ENCODE results near the gene MMP15.
"Not testable (repeated sequence)": the region's sequence is repeated elsewhere in the genome, so short reads cannot be mapped to it uniquely, and the experiment has no call there.

Gene MMP15

DNA sequence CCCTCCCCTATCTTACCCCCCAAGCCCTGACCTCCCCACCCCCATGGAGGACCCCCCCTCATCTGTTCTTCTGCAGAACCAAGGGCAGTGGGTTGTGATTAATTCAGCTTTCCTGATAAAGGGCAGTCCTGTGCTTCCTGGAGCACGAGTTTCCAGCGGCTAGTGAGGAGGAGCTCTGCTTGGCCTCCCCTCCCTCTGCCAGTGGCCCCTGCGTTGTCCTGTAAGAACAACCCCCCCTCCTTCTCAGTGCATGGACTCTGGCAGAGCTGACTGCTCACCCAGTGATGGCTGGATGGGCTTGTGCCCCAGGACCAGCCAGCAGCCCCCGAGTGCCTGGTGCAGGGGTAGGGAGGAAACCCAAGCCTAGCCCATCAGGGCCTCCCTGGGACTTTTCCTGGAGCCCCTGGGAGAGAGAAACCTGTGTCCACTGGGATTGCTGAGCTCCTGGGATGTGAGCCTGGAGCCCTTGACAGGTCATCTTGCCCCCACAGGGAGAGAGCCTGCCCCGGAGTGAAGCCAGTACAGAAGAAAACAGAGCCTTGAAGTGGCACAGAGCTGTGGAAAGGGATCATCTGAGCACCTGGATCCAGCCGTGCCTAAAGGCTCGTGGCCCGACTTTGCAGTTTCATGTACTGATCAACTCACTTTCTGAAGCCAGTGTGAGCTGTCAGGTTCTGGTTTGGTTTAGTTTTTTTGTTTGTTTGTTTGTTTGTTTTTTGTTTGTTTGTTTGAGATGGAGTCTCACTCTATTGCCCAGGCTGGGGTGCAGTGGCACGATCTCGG is 26.5 kb downstream of the MMP15 start:
- no peak for DNase-seq

DNA sequence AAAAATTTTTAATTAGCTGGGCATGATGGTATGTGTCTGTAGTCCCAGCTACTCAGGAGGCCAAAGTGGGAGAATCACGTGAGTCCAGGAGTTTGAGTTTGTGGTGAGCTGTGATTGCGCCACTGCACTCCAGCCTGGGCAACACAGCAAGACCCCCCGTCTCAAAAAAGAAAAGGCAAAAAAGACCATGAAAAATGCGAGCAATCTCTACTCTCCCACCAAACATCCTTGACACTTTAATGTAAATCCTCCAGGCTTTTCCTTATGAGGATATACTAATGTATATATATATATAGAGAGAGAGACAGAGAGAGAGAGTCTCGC is 28.1 kb downstream of the MMP15 start:
- no peak for DNase-seq

DNA sequence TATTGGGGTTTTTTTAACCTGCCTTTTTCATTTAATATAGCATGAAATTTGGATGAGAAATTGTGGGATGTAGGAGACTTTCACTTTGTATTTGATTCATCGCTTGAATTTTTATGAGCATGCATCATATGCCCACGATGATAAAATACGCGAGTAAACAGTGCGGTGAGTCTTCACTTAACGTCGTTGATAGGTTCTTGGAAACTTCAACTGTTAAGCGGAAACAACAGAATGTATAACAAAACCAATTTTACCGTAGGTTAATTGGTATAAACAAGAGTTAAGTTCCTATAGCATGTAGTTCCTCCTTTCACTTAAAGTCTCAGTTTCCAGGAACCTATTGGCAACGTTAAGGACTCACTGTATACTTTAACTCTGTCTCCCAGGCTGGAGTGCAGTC is 28.7 kb downstream of the MMP15 start:
- no peak for DNase-seq

DNA sequence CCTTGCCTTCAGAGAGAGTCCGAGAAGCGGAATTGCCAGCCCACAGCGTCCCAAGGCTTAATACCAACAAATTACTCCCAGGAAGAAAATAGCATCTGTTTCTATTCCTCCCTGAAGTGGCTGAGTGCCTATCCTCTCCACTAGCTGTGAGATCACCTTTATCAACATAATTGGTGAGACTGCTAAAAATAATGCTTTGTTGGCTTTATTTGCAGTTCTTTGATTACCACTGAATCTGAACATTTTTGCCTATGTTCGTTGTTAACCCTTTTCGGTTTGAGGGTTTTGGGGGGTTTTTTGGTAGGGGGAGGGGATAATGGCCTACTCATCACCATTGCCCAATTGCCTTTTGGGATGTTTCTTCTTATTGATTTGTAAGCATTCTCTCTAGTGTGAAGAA is 31.0 kb downstream of the MMP15 start:
- DNase-seq = no peak

DNA sequence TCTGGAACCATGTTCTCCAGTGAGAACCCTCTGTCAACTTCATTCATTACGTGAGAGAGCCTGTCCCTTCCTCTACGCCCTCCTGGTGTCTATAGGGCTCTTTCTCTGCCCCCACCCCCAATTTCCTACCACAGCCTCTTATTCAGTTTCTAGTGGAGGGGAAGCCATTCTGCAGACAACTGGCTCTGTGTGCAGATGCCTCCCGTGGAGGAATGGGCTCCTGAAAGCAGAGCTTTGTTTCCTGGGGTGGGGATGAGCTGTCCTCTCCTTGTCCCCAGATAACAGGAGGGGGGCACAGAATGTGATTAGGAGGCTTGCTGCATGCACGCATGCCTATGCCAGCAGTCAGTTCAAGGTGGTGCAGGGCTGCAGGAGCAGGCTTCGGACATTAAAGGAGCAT is 31.6 kb downstream of the MMP15 start:
- no peak for DNase-seq

DNA sequence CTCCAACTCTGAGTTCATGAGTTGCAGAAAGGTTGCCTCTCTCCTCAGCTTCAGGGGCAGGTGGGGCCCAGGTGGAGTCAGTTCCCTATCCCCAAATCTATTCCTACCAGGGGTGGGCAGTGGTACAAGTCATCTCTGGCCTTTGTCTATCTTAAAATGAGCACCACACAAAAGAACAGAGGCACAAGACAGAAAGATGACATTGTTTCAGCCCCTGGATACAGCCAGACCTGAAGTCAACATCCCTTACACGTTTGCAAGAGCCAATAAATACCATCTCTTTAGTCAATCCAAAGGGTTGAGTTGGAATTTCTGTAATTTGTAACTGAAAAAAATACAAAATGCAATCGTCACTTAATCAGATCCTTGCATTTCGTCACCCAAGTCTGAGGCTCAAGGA is 32.2 kb downstream of the MMP15 start:
- no peak for DNase-seq

DNA sequence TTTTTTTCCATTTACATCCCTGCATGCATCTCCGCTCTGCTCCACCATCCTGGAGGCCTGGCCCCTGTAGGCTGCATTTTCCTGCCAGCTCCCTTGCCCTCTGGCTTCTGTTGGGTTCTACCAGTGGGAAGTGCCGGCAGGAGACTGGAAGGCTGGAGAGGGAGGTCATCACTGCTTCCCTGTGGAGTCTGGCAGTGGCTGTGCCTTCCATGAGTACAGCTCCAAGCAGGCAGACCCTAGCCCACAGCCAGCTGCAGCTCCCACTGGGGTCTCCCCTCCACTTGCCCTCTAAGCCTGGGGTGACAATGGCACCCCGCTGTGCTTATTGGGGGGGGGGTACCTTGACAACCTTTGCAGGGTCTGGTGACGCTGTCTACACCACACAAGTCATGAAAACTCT is 37.3 kb downstream of the MMP15 start:
- no peak for DNase-seq

DNA sequence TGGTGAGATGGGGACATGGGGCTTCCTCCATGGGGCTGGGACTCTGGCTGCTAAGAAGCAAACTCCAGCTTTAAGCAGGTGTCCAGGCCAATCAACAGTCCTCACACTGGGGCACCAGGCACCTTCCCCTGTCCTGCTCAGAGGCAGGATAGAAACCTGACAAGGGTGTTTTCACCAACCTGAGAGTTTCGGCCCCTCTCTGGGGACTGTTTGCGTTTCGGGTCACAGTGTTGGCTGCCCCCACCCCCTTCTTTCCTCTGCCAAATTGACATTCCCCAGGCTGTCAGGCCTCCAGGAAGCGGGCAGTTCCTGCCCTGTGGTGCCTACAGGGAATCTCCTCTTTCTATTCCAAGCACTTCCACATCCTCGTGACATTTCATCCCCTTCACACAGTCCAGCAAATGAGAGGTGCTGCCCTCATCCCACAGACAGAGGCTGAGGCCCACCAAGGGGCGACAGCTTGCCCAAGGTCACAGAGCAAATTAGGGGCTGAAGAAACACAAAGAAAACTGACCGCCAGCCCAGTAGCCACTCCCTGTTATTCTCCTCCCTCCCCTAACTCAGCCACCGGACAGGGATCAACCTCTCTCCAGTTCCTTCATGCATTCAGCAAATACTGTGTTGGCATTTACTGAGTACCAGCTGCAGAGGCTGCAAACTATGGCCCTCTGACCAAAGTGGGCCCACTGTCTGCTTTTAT is 38.0 kb downstream of the MMP15 start:
- no peak for DNase-seq

DNA sequence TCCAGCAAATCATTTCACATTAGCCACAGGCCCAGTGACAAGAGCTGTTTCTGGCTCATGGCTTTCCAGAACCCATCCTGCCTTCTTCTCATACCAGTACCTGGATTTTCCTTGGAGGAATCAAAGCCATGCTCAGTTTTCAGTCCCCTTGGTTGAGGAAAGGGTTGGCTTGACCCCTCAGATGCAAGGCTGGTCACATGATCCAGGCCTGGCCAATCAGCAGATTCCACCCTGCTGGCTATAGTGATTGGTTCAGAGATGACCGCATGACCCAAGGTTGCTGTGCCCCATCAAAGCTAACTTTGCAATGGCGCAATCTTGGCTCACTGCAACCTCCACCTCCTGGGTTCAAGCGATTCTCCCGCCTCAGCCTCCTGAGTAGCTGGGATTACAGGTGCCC is 45.0 kb downstream of the MMP15 start:
- DNase-seq = no peak

DNA sequence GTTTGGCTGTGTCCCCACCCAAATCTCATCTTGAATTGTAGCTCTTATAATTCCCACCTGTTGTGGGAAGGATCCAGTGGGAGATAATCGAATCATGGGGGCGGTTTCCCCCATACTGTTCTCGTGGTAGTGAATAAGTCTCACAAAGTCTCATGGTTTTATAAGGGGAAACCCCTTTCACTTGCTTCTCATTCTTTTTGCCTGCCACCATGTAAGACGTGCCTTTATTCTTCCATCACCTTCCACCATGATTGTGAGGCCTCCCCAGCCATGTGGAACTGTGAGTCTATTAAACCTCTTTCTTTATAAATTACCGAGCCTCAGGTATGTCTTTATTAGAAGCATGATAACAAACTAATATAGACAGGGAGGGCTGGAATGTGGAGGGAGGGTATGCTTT is 46.6 kb downstream of the MMP15 start:
- DNase-seq = not testable (repeated sequence)

DNA sequence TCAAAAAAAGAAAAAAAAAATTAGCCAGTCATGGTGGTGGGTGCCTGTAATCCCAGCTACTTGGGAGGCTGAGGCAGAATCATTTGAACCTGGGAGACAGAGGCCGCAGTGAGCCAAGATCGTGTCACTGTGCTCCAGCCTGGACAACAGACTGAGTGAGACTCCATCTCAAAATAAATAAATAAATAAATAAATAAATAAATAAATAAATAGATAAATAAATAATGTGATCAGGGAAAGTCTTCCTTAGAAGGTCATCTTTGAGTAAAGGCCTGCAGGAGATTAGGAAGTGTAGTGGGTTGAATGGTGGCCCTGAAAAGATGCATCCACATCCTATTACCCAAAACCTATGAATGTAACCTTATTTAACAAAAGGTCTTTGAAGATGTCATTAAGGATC is 47.5 kb downstream of the MMP15 start:
- DNase-seq = not testable (repeated sequence)

DNA sequence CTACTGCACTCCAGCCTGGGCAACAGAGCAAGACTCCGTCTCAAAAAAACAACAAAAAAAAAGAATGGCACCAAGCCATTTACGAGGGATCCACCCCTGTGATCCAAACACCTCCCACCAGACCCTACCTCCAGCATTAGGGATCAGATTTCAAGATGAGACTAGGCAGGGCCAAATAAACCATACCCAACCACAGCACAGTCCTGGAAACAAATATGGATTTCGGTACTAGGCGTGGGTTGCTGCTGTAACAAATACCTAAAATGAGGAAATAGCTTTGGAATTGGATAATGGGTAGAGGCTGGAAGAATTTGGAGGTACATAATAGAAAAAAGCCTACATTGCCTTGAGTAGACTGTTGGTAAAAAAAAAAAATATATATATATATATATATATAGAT is 49.1 kb downstream of the MMP15 start:
- DNase-seq = no peak

DNA sequence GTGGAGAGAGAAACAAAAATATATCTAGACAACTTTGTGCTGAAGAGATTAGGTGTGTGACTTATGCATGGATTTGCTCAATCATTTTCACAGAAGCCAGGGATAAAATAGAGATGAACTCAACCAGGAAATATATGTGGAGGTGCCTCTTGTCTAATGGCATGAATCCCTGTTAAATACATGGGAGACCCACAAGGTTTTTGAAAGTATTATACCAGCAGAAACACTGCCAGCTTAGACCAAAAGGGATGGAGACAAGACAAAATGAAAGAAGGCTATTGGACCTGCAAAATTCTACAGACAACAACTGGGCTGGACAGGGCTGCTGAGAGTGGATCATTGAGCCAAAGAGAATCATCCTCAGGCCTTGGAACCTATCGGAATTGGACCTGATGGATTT is 51.0 kb downstream of the MMP15 start:
- DNase-seq = no peak

DNA sequence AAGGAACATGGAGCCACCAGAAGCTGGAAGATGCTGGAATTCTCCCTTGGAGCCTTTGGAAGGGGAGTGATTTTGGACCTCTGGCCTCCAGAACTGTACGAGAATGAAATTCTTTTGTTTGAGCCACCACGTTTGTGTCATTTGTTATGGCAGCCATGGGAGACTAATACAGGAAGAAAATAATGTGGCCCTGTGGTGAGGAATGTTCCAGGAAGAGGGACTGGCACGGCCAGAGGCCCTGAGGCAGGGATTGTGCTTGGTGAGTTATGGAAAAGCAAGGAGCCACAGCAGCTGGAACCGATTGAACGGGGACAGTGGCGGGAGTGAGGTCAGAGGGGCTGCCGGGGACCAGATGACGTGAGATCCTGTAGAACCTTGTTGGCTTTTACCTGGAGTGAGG is 52.2 kb downstream of the MMP15 start:
- no peak for DNase-seq

DNA sequence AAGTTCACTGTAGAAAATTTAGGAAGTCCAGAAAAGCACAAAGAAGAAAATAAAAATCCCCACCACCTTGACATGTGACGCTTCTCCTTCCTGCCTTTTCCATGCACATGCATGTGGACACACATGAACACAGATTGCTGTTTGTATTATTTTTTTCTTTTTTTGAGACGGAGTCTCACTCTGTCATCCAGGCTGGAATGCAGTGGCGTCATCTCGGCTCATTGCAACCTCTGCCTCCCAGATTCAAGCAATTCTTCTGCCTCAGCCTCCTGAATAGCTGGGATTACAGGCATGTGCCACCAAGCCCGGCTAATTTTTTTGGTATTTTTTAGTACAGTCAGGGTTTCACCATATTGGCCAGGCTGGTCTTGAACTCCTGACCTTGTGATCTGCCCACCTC is 55.1 kb downstream of the MMP15 start:
- DNase-seq = not testable (repeated sequence)

DNA sequence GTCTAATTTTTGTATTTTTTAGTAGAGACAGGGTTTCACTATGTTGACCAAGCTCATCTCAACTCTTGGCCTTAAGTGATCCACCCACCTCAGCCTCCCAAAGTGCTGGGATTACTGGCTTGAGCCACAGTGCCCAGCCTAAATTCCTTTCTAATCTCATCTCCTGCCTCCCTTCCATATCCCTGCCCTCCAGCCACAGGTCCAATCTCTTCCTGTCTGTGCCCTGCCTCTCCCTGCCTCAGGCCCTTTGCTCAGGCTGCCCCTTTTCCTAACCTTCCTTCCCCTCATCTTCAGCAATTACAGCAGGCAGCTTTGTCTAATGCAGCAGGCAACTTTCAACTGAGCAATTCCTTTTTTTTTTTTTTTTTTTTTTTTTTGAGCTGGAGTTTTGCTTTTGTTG is 56.8 kb downstream of the MMP15 start:
- no peak for DNase-seq

DNA sequence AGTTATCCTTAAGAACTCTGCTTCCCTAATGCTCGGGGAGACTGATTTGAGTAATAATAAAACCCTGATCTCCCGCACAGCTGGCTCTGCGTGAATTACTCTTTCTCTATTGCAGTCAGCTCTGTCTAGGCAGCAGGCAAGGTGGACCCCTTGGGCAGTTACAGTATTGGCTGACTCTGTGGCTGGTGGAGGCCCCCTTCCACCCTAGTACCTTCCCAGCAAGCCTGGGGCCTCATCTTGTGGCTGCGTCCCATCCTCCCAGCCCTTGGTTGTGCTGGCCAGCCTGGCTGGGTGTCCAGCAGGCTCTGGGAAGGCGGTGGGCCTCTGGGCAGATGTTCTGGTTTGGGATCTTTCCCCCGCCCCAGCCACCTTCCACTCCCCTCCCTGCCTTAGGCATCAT is 59.1 kb downstream of the MMP15 start:
- no peak for DNase-seq

DNA sequence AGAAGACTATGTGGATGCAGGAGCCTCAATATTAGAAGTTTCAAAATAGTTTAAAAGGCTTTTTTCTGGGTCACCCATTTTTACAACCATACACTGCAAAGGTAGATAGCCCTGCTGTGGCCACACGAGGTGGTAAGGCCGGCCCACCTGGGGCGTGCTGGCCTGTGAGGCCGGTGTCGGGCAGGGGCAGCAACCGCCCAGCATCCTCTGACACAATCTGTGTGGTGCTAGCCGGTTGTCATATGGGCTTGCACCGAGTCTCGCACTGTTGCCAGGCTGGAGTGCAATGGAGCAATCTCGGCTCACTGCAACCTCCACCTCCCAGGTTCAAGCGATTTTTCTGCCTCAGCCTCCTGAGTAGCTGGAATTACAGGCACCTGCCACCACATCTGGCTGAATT is 59.6 kb downstream of the MMP15 start:
- DNase-seq = no peak

DNA sequence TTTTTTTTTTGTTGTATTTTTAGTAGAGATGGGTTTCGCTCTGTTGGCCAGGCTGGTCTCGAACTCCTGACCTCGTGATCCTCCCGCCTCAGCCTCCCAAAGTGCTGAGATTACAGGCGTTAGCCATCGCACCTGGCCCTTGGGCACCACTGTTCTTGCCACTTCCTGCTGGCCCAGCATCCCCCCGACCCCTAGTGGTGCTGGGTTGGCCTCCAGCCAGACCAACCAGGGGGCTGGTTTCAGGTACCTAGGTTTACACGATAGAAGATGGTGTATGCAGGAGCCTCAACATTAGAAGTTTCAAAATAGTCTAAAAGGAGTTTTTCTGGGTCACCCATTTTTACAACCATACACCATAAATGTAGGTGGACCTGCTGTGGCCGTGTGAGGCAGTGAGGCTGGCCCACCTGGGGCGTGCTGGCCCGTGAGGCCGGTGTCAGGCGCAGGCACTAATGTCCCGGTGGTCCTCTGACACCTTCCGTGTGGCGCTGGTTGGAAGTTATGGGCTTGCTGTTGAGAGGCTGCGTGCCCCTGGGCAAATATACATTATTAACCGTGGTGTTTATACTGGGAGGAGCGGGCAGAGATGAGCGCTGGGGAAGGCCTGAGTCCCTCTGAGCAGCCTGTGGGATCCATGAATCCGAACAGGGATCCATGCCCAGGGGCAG is 60.2 kb downstream of the MMP15 start:
- no peak for DNase-seq

DNA sequence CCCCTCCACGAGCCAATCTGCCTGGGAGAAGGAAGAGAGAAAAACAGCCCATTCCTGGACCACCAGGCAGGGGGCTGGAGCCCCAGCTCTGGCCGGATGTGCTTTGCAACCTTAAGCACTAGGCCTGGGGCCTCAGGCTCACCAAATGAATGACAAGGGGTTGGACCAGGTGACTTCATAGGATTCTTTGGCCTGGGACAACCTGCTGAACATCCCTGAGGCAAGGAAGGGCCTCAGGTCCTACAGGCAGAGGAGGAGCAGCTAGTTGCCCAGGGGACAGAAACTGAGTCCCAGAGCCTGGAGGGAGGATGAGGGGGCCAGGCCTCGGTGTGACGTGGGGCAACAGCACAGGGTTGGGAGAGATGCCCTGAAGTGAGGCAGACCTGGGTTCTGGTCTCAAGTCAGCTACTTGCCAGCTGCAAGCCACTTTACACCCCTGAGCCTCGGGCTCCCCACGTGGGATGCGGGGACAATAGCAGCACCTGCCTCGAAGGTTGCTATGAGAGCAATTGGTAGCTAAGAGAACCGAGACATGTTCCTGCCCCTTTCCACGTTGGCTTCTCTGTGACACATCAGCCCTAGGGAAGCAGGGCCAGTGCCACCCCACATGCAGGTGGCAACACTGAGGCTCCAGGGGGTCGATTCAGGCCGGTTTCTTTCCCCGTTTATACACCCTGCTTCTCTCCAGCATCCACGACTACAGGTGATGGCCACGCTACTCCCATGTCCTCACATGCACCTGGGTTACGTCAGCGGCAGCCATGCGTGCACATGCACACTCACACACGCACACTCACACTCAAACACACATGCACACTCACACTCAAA is 61.0 kb downstream of the MMP15 start:
- DNase-seq = no peak

DNA sequence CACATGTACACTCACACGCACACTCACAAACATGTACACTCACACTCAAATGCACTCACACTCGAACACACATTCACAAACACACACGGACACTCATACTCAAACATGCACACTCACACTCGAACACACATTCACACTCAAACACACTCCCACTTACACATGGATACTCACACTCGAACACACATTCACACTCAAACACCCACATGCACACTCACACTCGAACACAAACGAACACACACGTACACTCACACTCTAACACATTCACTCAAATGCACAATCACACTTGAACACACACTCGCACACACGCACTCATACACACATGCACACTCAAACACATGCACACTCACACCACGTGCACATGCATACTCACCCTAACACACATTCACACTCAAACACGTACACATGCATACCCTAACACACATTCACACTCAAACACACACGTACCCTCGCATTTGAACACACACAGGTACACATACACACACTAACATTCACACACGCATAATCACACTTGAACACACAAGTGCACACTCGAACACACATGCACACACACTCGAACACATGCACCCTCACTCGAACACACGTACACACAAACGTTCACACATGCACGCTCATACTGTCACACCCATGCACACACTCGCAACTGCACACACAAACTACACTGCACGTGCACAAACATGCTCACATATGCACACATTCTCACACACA is 61.8 kb downstream of the MMP15 start:
- no peak for DNase-seq

DNA sequence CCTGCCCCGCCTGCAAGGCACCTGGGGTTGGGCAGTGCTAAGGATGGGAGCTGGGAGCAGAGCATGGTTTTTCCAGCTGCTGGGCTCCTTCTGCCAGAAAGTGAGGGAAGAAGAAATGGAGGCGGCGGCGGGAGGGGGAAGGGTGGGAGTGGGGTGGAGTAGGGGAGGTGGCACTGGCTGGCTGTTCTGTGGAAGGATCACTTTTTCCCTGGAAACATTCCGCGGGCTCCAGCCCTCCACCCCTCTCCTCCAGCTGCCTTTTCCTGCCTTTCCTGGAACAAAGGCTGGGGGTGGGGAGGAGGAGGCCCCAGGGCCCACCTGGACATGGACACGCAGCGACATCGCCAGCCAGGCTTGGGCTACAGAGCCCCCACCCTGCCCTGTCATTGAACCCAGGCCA is 62.5 kb downstream of the MMP15 start:
- no peak for DNase-seq

DNA sequence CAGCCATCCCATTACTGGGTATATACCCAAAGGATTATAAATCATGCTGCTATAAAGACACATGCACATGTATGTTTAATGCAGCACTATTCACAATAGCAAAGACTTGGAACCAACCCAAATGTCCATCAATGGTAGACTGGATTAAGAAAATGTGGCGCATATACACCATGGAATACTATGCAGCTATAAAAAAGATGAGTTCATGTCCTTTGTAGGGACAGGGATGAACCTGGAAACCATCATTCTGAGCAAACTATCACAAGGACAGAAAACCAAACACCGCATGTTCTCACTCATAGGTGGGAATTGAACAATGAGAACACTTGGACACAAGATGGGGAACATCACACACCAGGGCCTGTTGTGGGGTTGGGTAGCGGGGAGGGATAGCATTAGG is 64.8 kb downstream of the MMP15 start:
- not testable (repeated sequence) for DNase-seq

Data from NCI-H526 treated with DMSO at 0.1 percent for 48 hours (cell line).